ENCODE results near the gene TPT1.
"Not testable (repeated sequence)": the region's sequence is repeated elsewhere in the genome, so short reads cannot be mapped to it uniquely, and the experiment has no call there.

Gene TPT1

DNA sequence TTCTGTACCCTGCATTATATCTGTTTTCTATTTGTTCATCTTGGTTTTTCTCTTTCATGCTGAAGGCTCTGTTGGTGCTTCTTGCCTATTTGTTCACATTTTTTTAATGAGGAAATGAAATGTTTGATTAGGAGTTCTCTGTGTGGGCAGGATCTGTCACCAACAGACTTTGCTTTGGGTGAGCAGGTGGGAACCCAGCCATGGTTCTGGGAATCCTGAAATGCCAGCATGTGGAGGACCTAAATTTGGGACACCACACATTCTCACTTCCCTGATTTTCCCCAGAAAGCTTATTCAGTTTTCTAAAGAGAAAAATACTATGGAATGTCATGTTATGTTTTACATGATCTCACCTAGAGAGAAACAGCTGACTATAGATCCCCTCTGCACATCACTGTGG, 34.0 kb downstream of the TPT1 start:
- H3K4me3 ChIP-seq (ENCODE audit: low read depth, low read length) = no peak overlapping the region

DNA sequence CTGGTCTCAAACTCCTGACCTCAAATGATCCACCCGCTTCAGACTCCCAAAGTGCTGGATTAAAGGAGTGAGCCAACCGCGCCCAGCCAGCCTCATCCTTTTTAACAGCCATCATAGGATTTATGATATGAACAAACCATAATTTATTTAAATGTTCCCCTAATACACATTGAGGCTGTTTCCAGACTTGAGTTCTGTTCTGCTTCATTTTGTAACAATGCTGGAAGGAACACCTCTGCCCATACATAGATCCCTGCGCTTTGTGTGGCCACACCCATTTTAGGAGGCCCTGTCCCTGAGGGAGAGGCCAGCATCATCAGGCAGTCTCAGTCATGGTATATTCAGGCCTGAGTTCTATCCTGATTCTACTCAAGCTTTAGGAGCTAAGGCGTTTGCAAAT, 35.9 kb downstream of the TPT1 start:
- H3K4me3 ChIP-seq (ENCODE audit: low read depth, low read length) = no peak overlapping the region

DNA sequence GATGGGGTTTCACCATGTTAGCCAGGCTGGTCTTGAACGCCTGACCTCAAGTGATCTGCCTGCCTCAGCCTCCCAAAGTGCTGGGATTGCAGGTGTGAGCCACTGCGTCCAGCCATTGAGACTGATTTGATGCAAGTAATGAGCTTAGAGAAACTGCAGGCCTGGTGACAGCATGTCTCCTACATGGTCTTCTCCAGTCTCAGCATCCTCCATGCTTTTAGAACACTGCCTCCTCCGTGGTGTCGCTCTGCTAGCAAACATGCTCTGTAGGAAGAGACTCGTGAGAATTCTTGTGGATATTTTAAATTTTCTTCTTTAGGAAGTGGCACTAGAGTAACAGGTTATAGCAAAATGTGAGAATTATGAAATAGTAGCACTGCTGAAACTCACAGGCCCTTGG, 37.1 kb downstream of the TPT1 start:
- no peak overlapping the region for H3K4me3 ChIP-seq (ENCODE audit: low read depth, low read length)

DNA sequence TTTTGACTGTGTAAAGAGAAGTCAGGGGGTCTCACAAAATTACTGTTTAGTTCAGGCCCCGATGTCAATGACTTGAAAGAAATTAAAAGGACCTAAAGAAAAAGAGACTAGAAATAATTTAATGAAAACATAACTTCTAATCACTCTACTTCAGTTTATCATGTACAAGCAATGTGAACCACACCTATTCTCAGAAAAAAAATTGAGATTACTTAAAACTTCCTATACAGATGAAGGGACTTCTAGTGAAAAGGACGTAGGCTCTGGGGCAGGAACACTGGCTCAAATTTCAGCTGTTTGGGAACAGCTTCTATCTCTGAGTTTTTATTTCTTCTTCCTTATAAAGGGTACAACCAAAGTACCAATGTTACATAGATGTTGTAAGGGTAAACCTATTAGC, 38.0 kb downstream of the TPT1 start:
- H3K4me3 ChIP-seq (ENCODE audit: low read depth, low read length) = no peak overlapping the region

DNA sequence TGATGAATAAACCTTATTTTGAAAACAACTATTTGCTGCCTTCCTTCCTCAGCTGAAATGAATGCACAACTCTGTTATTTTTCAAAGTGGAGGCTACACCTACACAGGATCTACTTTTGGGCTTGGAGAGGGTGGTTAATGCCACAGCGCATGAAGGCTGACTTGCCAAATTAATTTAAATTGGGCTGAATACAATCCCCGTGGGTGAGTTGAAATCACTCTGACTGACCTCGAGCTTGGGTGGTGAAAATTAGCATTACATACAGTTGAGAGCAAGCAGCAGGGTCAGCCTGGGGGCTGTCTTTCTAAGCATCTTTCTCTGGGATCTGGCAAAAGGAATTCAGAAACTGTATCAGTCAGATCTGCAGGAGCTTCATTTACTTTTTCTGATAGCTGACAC, 38.5 kb downstream of the TPT1 start:
- no peak overlapping the region for H3K4me3 ChIP-seq (ENCODE audit: low read depth, low read length)

DNA sequence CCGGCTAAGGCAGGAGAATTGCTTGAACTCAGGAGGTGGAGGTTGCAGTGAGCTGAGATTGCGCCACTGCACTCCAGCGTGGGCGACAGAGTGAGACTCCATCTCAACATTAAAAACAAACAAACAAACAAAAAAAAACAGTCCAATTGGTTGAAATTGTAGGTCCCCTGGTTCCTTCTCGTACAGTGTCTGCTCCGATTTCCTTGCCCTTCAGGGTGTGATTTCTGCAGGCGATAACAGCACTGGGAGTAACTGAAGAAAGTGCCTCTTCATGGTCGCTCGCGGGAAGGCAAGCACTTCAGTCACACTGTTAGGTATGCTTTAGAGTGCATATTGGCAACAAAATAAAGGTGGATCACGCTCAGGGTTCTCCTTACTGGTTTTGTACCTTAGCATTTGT, 39.7 kb downstream of the TPT1 start:
- no peak overlapping the region for H3K4me3 ChIP-seq (ENCODE audit: low read depth, low read length)

DNA sequence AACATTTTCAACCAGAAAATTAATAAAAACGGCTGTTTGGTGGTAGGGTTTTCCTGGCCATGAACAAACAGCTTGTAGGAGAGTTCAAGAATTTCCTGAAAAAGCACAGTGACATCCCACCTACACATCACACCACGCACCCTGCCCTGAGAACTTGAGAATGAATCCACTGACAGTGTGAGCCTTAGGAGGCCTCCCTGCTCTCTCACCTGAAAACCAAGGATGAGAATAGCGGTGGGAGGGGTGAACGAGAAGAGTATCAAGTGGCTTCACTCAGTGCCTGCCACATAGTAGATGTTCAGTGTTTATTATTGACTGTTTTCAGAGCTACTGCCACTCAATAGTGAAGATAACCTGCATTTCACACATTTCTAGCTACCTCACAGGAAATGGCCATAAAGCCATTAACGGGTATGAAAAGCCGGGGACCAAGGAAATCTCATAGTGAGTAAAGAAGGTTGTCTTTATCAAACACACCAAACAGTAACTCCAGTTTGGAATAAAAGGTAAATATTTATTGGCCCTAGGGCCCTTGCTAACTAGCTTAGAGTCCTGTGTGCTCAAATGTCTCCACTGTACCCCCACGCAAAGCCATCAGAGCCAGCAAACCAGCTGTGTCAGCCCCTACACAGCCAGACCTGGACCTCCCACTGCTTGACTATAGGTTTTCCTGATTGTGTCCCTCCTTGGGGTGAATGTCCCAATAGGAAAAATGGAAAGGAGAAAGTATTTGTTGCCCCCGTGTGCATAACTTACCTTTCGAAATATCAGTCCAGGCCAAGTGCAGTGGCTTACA, 40.6 kb downstream of the TPT1 start:
- no peak overlapping the region for H3K4me3 ChIP-seq (ENCODE audit: low read depth, low read length)

DNA sequence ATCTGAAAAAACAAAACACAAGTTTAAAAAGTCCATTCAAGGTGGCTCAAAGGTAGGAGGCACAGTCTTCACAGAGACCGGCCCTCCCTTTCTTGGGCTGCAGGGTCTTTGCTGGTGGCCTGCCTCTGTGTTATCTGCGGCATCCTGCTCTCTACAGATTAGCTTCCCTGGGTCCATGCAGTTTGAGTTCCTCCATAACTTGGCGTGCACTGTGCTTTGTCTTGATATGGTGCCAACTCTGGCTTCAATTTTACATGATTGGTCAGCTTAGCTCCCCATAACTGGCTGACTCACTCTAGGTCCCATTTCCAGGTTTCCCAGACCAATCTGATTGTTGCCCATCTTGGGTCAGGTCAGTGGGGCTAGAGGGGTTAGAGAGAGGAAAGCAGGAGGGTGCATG, 41.8 kb downstream of the TPT1 start:
- H3K4me3 ChIP-seq (ENCODE audit: low read depth, low read length) = no peak overlapping the region

DNA sequence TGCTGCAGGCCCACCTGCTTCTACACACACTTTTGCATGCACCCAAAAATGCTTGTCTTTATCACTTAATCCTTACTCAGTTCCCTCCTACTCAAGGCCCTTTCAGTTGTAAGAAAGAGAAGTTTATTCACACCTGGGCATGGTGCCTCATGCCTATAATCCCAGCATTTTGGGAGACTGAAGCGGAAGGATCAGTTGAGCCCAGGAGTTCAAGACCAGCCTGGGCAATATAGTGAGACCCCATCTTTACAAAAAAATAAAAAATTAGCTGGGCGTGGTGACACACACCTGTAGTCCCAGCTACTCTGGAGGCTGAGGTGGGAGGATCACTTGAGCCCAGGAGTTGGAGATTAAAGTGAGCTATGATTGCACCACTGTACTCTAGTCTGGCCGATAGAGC, 42.4 kb downstream of the TPT1 start:
- H3K4me3 ChIP-seq (ENCODE audit: low read depth, low read length) = not testable (repeated sequence)

DNA sequence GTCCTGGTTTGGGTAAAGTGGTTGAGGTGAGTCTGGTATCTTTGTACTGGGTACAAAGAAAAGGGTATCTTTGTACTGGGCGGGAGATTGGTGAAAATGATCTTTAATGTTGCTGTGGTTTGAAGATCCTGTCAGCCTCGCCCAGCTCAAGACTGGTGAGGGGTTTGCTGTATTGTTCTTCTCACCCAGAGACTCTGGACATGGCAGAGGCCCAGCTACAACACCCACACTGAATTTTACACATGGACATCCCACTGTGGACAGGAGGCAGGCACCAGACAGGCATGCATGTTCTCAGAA, 42.8 kb downstream of the TPT1 start:
- H3K4me3 ChIP-seq (ENCODE audit: low read depth, low read length) = no peak overlapping the region

DNA sequence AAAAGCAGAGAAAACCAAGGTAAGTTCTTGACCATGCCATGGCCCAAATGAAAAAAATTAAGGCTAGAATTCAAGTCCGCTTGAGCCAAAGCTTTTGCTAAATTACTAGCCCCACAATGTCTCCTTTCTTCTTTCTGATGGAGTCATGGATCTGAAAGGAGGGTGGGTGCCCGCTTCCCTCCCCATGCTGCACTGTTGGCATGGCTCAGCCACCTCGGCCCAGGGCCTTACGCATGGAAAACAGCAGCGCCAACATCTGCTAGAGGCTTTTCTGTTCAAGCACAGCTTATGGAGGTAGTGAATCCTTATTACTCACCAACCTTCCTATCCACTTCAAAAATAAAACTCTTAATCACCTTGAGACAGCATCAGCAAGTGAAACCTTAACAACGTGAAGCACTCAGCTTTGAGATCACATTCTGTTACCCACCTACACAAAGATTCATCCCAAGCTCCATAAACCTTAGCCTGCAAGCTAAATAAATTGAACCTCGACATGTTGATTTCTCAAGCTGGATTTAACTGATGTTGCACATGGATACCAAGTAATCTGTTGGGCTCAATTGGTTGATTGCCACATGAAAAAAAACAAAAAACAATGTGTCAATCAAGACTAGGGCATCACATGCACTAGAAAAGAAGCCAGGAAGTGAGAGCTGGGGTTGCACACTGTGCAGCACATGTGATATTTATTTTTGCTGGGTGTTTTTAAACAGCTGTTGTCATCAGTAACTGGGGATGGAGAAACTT, 43.4 kb downstream of the TPT1 start:
- no peak overlapping the region for H3K4me3 ChIP-seq (ENCODE audit: low read depth, low read length)

DNA sequence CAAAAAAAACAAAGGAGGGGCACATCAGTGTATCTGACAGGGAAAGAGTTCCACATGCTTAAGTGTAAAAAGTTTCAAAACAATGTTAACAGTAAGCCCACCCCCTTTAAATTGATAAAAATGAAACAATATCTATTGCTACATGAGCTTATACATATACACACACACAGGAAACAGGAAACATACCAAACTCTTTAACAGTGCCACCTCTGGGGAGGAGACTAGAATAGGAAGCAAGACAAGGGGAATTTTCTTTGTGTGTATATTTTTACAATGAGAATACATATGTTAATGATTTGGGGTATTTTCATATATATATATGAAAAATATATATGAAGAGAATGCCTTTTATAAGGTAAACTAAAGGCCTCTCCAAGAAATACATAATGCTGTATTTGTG, 44.7 kb downstream of the TPT1 start:
- no peak overlapping the region for H3K4me3 ChIP-seq (ENCODE audit: low read depth, low read length)

DNA sequence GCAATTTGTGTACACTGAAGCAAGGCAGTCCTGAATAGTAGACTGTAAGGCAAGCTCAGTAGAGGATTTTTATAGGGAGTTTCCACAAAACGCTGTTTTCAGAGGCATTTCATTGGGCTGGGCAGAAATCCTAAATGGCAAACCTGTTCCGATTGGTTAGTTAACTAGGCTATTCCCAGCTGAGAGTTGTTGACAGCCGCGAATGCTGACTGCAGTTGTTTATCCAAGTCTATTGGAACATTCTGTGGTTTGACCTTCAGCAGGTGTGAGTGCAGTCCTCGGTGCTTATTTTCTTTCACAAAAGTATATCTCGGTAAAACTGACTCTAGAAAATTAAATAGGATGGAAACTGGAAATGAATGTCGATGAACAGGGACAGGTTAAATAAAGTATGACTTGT, 45.4 kb downstream of the TPT1 start:
- no peak overlapping the region for H3K4me3 ChIP-seq (ENCODE audit: low read depth, low read length)

DNA sequence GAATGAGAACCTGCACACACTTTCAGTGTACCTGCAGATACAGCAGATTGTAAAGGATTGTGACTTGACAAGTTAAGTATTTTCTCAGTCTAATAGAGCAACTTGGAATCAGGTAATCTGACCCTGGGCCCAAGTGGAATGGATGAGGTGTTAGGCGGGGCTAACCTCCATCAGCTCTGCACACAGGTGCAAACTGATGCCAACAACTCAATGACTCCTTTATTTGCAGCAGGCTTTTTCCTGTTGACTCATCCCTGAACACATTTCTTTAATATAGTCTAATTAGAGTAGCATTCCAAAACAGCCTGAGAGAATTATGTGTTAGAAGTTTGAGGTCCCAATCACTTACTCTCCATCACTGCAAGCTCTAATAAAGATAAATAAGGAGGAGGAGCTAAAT, 48.8 kb downstream of the TPT1 start:
- no peak overlapping the region for H3K4me3 ChIP-seq (ENCODE audit: low read depth, low read length)

DNA sequence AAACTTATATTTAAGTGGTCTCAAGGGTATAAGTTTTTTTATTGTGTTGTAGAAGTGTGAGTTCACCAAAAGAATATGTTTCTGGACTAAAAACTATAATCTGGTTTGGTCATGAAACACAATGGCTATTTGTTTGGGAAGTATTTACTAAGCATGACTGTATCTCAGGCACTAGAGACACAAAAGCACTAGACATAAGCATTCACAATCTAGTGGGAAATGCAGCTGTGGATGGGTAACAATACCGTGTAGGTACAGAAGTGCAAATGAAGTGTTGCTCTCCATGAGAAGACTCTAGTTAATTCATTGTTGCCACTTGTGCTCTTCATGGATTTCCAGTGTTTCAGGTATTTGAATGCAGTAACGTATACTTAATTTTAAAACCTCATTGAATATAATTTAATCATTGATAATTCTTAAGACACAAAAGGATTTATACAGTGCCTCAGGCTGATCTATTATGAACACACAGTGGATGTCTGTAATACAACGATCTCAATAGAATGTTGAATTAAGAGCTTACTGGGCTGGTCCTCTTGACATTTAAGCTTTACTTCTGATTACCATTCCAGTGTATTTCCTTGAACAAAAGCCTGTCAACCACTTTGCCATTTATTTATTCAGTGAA, 50.9 kb downstream of the TPT1 start:
- H3K4me3 ChIP-seq (ENCODE audit: low read depth, low read length) = no peak overlapping the region

Data from iPS-11a (cell line).